ENCODE measurements around the gene TPRG1L.

The TPRG1L gene

GRCh38 chr1:3657578-3658230 lies 32.9 kb downstream of the TPRG1L start:
- TF ChIP-seq CTCF (IDR thresholded peaks at IDR 0.05; ENCODE audit: control extremely low read depth, extremely low read depth, low read depth, missing control alignments) = no peak
- CTCF ChIA-PET = interaction anchor here (1.0 to 1.4 kb wide), 3 partner anchors 16 to 67 kb away, joined by 3 to 4 read pairs (median 3); no protein-coding TSS in a partner anchor
- DNase-seq (ENCODE audit: extremely low spot score) = no peak
- POLR2A ChIA-PET = no interaction called here

DNA sequence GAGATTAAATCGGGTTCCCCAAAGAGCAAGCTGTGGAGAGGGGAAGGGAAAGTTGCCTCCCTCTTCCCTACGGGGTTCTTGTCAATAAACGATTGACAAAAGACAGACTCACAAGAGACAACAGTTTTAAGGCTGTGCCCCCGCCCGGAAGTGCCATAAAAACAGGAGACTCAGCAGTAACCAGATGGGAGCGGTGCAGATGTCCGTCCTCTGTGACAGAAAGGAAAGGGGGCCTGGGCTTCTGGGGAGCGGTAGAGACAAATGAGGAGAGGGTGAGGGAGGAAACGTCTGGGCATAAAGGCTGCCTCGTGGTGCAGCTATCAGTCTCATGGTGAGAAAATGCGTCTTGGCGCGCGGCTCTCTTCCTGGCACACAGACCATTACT lies 33.4 kb downstream of the TPRG1L start:
- ChIA-PET CTCF (interaction anchor here (1.0 to 1.4 kb wide), 4 partner anchors 9 to 67 kb away, joined by 3 to 4 read pairs (median 3); no protein-coding TSS in a partner anchor), POLR2A (no interaction called here)
- TF ChIP-seq CTCF (IDR thresholded peaks at IDR 0.05; ENCODE audit: control extremely low read depth, extremely low read depth, low read depth, missing control alignments) = no peak
- no peak for DNase-seq (ENCODE audit: extremely low spot score)

DNA sequence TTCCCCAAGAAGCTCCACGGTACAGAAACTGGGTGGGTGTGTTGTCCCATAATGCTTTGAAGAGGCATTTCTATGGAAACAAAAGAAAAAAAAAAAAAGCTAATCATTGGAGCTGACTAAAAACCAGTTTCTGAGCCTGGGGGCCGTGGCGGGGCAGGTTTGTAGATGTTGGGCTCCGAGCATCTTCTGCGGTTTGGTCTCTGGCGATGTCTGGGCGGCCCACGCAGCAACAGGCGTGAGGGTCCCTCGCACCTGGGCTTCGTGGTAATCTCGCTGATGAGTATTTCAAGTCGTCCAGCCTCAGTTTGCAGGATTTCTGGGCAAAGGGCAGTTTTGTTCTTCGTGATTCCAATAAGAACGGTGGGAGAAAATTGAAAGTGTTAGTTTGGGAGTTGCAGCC lies 34.3 kb downstream of the TPRG1L start:
- ChIA-PET CTCF (interaction anchor here (1.0 to 1.4 kb wide), 4 partner anchors 8 to 66 kb away, joined by 3 to 4 read pairs (median 3); no protein-coding TSS in a partner anchor), POLR2A (interaction anchor here (0.6 kb wide), 1 partner anchor 392 kb away, joined by 3 read pairs; no protein-coding TSS in a partner anchor)
- no peak for TF ChIP-seq CTCF (IDR thresholded peaks at IDR 0.05; ENCODE audit: control extremely low read depth, extremely low read depth, low read depth, missing control alignments)
- no peak for DNase-seq (ENCODE audit: extremely low spot score)

DNA sequence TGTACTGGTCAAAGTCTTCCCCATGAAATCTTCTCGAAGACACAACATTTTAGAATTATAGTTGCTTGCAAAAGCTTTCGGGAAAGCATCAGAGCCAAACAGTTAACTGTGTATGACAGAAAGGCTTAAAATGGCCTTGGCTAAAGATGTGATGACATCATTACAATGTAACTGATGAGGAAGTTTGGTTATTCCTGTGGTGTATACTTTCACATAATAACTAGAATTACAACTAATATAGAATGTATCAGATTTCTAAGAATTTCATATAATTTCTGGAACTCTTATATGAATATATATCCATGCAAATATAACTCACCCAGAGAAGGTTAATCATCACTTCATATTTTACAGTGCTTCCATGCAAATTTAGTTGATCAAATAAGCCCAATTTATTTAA lies 35.9 kb downstream of the TPRG1L start:
- DNase-seq (ENCODE audit: extremely low spot score) = no peak
- CTCF ChIA-PET = no interaction called here
- POLR2A ChIA-PET = no interaction called here
- TF ChIP-seq CTCF (IDR thresholded peaks at IDR 0.05; ENCODE audit: control extremely low read depth, extremely low read depth, low read depth, missing control alignments) = no peak

DNA sequence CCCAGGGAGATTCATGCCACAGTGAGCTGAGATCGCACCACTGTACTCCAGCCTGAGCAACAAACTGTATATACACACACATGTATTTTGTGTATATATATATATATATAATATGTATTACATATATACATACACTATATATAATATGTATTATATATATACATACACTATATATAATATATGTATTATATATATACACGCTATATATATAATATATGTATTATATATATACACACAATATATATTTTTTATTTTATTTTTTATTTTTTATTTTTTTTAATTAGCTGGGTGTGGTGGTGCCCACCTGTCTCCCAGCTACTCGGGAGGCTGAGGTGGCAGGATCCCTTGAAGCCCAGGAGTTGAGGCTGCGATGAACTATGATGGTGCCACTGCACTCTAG lies 36.8 kb downstream of the TPRG1L start:
- POLR2A ChIA-PET = interaction anchor here (0.5 kb wide), 1 partner anchor 70 kb away, joined by 3 read pairs; no protein-coding TSS in a partner anchor
- DNase-seq (ENCODE audit: extremely low spot score) = no peak

More for the DNA sequence above, 36.8 kb downstream of the TPRG1L start:
- CTCF ChIA-PET = interaction anchor here (1.3 to 1.4 kb wide), 2 partner anchors 11 to 34 kb away, joined by 3 read pairs; no protein-coding TSS in a partner anchor
- no peak for TF ChIP-seq CTCF (IDR thresholded peaks at IDR 0.05; ENCODE audit: control extremely low read depth, extremely low read depth, low read depth, missing control alignments)

Data from GM10248 (cell line).